C4-2B (cell line): ENCODE data around the gene SLC18A3.

Experiments used
- H3K27ac ChIP-seq: fragments of 450-650 bp; 2 replicates; pipeline ENCODE4 v1.5.1; 2017
- CTCF ChIP-seq: fragments of 450-650 bp; conservative IDR thresholded peaks from 2 replicates; pipeline ENCODE4 v1.5.1; 2017; ENCODE audit warnings: mild to moderate bottlenecking
- ZFX ChIP-seq: fragments of 450-650 bp; IDR thresholded peaks from 2 replicates; pipeline ENCODE4 v1.6.1; 2017

The SLC18A3 gene

DNA sequence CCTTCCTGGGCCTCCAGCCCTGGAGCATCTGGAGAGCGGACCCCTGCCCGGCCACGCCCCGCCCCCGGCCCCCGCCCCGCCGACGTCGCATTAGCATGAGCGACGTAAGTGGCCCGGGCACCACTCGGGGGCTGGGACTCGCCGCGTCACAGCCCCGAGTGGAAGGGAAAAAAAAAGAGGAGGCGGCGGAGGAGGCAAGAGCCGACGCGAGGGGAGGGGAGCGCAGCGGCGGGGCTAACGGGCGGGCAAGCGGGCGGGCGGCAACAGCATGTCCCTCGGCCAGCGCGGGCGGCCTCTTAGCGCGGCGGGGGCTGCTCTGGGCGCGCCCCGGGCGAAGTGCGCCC, at the start of gene SLC18A3:
SLC18A3 (plus strand) TSS at position 197 of the 344 bp plus-strand sequence. CDS start 431 bp downstream, outside the sequence.
- no peak within 1 kb of the TSS for H3K27ac ChIP-seq
- no peak for TF ChIP-seq ZFX
- no peak for TF ChIP-seq CTCF

GRCh38 chr10:49560526-49560925, 49.6 kb upstream of the SLC18A3 start:
- no peak overlapping the region for H3K27ac ChIP-seq
- TF ChIP-seq ZFX (no peak), CTCF (no peak)

GRCh38 chr10:49562893-49563292, 47.2 kb upstream of the SLC18A3 start:
- no peak overlapping the region for H3K27ac ChIP-seq
- TF ChIP-seq CTCF = no peak
- TF ChIP-seq ZFX = no peak

DNA sequence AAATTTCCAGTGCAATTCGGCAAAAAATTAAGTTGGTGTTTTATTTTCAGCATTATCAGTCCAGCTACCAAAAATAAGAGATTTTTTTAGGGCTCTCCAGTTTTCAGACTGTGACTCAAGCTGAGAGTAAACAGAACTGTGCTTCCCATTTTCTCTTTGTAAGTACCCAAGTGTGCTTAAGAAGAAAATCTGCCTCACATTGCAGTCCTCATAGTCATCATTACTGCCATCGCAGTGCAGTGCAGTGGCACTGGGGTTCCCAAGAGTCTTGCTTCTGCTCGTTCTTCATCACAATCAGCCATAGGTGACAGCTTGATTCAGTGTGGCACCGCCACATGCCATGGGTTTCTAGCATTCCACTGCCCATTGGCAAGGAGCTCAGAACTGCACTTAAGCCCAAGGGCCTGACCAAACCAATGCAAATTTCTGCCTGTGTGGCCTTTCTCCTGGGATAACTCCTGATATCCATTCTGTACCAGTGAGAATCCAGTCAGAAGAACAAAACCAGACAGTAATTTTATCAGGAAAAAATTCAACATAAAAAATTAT, 45.6 kb upstream of the SLC18A3 start:
- no peak overlapping the region for H3K27ac ChIP-seq
- no peak for TF ChIP-seq ZFX
- no peak for TF ChIP-seq CTCF

- no peak overlapping the region for H3K27ac ChIP-seq
Observed at GRCh38 chr10:49567810-49568209, 42.3 kb upstream of the SLC18A3 start.

DNA sequence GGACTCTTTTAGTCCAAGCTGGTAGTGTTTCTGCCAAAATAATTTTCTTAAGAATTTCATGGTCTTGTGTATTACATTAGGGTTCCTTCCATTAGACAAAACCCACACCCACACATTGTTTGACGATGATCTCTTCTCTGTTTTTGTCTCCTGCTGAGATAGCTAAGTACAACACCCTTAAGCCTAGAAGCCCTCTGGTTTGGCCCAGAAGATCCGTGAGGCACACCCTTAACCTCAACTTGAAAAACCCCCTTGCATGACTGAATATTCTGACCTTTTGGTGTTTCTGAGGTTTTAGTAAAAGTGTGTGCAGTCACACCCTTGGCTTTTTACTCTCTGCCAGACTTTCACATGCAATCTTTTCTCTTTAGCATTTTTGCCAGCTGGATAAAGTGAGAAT, 41.9 kb upstream of the SLC18A3 start:
- H3K27ac ChIP-seq = no peak overlapping the region
- TF ChIP-seq ZFX = no peak
- no peak for TF ChIP-seq CTCF

More at GRCh38 chr10:49567810-49568209, 42.3 kb upstream of the SLC18A3 start:
- TF ChIP-seq CTCF (no peak), ZFX (no peak)

GRCh38 chr10:49569031-49569631, 41.0 kb upstream of the SLC18A3 start:
- no peak overlapping the region for H3K27ac ChIP-seq
- TF ChIP-seq ZFX = no peak

- no peak for TF ChIP-seq CTCF
- no peak for TF ChIP-seq ZFX
- H3K27ac ChIP-seq = no peak overlapping the region
Observed at GRCh38 chr10:49571388-49571787, 38.7 kb upstream of the SLC18A3 start.
